Stimulated activated CD8-positive, alpha-beta memory T cell treated with anti-CD3 and anti-CD28 coated beads, Interleukin-12 subunit alpha, Interleukin-12 subunit beta, amount 100 ng/mL, for 24 hours (primary cell): ENCODE measurements around the gene KRTAP10-11.
"Not testable (repeated sequence)": the region's sequence is repeated elsewhere in the genome, so short reads cannot be mapped to it uniquely, and the experiment has no call there.

ENCODE experiments used
- DNase-seq: peaks from one replicate; pipeline ENCODE4 v3.0.0-alpha.2; 2020; ENCODE audit errors: extremely low read depth

Gene KRTAP10-11, protein sequence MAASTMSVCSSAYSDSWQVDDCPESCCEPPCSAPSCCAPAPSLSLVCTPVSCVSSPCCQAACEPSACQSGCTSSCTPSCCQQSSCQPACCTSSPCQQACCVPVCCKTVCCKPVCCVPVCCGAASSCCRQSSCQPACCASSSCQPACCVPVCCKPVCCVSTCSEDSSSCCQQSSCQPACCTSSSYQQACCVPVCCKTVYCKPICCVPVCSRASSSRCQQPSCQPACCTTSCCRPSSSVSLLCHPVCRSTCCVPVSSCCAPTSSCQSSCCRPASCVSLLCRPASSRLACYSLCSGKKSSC

DNA sequence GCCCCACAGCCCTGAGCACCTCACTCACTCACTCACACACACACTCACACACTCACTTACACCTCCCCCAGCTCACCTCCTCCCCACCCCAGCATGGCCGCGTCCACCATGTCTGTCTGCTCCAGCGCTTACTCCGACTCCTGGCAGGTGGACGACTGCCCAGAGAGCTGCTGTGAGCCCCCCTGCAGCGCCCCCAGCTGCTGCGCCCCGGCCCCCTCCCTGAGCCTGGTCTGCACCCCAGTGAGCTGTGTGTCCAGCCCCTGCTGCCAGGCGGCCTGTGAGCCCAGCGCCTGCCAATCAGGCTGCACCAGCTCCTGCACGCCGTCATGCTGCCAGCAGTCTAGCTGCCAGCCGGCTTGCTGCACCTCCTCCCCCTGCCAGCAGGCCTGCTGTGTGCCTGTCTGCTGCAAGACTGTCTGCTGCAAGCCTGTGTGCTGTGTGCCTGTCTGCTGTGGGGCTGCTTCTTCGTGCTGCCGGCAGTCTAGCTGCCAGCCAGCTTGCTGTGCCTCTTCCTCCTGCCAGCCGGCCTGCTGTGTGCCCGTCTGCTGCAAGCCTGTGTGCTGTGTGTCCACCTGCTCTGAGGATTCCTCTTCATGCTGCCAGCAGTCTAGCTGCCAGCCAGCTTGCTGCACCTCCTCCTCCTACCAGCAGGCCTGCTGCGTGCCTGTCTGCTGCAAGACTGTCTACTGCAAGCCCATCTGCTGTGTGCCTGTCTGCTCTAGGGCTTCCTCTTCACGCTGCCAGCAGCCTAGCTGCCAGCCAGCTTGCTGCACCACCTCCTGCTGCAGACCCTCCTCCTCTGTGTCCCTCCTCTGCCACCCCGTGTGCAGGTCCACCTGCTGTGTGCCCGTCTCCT lies at the start of gene KRTAP10-11:
Gene KRTAP10-11 (plus strand): TSS at position 49 of the 856 bp plus-strand sequence. CDS start 45 bp downstream, at position 94.
- not testable (repeated sequence) for DNase-seq

DNA sequence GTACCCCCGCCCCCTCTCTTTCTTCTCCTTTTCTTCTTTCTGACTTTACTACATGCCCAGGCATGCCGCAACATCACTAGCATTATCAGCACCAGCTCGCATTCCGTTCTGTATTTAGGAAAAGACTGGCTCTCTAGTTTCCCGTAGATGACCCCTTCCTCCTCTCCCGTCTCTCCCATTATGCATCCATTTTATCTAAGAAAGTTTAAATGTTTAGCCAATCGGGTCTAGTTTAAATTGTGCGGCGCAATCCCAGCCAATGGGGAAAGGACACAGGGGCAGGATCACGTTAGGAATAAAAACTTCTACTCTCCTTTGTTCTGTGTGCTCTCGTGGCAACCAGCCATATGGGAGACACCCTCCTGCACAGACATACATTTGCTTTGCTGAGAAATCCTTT lies 48.2 kb upstream of the KRTAP10-11 start:
- DNase-seq = no peak

DNA sequence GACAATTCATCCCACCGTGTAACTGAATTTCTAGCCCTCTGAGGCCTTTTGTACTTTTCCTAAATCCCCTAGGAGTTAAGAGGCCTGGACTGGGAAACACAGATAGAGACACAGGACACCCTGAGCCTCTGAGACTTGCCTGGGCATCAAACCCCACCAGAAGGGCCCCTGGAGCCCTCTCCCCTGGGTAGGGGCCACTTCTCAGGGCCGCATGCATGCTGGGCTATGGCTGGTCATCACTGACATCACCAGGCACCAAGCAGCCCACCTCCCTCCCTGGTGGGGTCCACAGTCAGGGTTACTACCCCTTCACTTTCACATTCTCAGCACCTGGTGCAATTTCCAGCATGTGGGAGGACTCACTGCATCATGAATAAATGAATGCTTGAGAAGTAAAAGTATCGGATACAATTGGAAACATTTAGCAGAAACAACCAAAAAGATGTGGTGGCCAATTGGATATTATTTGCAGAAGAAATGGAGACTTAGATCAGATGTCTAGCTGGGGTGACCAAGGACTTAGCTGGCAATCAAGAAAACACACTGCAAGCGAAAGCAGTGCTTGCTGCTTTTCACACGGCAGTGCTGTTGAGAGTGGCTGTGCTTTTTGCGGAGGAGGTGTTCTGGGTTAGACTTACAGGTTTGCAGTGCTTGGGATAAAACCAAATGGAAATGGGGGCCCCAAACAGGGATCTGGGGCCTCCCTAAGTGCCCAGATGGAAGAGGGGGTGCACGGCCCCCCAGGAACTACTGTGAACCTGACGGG lies 46.8 kb upstream of the KRTAP10-11 start:
- no peak for DNase-seq

DNA sequence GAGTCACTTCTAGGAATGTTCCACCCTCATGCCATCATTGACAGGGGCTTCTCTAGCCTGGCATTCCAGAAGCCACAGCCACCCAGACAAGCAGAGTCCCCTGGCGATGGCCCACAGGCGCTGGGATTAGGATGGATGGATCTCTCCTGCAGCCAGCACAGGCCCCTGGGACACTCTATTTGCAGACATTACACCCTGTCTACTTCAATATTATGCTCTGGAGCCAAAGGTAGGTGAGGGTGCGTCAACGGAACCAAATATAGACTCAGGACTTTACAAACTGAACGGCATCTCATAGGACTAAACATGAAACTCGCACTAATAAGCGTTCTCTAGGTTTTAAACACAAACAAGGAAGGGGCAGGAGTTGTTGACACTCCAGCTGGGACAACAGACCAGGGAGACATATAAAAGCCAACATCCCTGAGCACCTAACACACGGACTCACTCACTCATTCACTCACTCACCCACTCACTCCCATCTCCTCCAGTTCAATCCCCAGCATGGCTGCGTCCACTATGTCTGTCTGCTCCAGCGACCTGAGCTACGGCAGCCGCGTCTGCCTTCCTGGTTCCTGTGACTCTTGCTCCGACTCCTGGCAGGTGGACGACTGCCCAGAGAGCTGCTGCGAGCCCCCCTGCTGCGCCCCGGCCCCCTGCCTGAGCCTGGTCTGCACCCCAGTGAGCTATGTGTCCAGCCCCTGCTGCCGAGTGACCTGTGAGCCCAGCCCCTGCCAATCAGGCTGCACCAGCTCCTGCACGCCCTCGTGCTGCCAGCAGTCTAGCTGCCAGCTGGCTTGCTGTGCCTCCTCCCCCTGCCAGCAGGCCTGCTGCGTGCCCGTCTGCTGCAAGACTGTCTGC lies 45.9 kb upstream of the KRTAP10-11 start, which contains the start of gene KRTAP10-7:
Gene KRTAP10-7 (plus strand): TSS at position 480 of the 861 bp plus-strand sequence. CDS start 25 bp downstream, at position 505.
- not testable (repeated sequence) for DNase-seq

DNA sequence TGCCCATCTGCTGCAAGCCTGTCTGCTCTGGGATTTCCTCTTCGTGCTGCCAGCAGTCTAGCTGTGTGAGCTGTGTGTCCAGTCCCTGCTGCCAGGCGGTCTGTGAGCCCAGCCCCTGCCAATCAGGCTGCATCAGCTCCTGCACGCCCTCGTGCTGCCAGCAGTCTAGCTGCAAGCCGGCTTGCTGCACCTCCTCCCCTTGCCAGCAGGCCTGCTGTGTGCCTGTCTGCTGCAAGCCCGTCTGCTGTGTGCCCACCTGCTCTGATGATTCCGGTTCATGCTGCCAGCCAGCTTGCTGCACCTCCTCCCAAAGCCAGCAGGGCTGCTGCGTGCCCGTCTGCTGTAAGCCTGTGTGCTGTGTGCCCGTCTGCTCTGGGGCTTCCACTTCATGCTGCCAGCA lies 45.1 kb upstream of the KRTAP10-11 start:
- not testable (repeated sequence) for DNase-seq

DNA sequence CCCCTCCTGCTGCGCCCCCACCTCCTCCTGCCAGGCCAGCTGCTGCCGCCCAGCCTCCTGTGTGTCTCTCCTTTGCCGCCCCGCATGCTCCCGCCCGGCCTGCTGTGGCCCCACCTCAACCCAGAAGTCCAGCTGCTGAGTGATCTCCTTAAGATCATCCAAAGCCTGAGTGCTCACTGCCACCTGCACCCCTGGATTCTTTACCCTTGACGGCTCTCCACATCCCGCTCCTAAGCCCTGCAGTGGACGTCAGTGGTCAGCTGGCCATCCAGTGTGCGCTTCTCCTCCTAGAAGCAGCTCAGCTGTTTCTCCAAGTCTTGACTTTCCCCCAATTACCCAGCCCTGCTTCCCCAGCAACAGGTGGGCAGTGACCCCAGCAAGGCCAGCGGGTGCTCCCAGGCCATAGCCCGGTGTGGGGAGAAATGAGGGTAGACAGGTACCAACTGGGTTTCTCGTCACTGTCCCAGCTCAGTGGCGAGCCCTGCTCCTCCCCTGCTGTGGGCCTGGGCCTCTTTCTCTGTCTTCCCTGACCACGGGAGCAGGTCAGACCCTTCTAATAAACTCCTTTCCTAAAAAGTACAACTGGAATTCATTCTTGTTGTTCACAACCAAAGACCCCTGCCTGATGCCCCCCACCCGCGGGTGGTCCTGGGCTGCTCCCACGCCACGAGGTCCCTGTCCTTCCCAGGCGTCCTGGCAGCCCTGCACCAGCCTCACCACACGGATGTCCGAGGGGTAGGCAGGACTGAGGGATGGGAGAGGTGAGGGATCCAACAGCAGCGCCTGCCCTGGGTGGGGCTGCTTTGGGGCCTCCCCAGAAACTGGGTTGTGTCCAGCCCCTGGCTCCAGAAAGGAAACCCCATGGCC lies 44.4 kb upstream of the KRTAP10-11 start:
- DNase-seq = no peak

DNA sequence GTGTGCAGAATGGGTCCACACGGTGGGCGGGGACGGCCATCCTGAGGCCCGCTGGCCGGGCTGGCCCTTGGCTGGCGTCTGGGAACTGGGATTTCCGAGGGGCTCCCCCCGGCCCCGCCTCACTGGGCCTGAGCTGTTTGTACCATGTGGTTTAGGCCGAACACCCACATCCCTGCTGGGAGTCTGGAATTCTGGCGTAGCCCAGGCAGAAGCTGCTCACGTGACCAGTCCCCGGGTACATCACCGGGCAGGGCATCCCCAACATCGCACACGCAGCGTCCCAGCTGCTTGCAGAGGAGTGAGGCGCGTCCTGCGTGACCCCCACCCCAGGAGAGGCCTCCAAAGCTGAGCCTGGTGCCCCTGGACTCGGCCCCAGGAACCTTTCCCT lies 43.8 kb upstream of the KRTAP10-11 start:
- DNase-seq = no peak

DNA sequence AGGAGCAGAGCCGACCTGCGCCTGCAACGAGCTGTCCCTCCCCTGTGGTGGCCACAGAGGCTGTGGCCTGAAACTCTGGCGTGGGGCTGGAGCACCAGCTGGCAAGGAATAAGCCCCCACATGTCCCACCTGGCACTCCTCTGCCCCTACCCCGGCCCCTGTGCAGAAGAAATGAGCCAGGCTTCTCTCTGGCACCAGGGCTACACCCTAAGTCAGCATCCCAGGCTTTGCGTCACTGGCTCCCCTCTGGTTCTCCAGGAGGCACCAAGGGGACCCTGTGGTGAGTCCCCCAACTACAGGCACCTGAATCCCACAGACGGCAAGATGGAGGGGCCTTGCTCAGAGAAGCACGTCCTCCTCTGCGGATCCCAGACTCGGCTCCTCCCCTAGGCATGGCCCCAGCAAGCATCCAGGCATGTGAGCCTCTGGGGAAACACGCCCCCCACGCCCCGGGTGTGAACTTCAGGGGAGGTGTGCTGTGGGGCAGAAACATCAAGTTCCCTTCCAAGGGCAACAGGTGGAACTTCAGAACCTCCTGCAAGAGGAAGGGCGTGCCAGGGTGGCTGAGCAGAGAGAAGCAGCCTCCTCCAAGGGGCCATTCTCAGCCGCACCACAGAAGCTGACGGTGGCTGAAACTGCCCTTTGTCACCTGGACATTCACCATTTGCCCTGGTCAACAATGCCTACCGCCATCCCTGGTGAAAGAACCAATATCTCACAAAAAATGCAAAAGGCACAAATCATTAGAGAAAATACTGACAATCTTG lies 42.9 kb upstream of the KRTAP10-11 start:
- no peak for DNase-seq

DNA sequence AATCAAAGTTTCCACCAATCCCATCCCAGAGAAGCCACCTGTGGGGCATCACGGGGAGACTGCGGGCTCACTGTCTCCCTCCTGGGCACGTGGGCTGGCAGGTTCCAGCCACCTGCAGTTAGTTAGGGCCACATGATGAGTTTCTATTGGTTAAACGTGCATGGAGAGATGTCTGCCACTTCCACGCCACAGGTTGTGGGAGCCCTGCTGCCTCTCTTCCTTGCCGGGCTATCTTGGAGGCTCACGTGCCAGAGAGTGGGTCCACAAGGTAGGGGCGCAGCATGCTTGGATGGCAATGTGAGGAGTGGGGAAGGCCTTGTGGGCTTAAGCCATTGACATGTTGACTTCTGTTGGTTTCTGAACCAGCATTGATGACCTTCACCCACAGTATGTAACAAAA lies 42.3 kb upstream of the KRTAP10-11 start:
- DNase-seq = no peak

DNA sequence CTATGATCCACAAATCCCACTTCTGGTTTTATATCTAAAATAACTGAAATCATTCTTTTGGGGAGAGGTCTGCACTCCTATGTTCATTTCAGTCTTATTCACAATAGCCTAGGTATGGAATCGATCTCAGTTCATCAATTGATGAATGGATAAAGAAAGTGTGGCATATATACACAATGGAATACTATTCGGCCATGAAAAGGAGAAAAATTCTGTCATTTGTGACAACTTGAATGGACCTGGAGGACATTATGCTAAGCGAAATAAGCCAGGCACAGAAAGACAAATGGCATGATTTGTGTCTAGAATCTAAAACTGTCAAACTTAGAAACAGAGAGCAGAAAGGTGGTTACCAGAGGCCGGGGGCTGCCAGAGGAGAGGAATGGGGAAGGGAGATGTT lies 39.7 kb upstream of the KRTAP10-11 start:
- no peak for DNase-seq

DNA sequence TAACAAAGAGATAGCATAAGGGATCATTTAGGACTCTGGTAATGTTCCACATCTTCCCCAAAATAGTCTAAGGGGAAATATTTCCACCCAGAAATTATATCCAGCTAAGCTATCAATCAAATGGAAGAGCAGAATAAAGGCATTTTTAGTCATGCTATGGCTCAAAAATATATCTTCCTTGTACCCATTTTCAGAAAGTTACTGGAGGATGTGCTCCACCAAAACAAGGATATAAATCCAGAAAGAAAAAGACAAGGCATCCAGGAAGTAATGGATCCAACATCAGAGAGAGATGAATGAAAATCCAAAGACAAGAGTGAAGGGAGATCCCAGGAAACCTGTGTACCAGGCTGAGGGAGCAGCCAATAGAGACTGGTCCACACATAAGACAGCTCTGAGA lies 37.0 kb upstream of the KRTAP10-11 start:
- no peak for DNase-seq

DNA sequence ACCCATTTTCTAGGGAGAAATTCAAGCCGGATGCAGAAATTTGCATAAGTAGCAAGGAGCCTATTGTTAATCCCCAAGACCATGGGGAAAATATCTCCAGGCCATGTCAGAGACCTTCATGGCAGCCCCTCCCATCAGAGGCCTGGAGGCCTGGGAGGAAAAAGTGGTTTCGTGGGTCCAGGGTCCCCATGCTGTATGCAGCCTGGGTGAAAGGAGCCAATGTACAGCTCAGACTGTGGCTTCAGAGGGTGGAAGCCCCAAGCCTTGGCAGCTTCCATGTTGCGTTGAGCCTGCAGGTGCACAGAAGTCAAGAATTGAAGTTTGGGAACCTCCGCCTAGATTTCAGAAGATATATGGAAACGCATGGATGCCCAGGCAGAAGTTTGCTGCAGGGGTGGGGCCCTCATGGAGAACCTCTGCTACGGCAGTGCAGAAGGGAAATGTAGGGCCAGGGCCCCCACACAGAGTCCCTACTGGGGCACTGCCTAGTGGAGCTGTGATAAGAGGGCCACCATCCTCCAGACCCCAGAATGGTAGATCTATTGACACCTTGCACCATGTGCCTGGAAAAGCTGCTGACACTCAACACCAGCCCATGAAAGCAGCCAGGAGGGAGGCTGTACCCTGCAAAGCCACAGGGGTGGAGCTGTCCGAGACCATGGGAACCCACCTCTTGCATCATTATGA lies 35.9 kb upstream of the KRTAP10-11 start:
- not testable (repeated sequence) for DNase-seq

DNA sequence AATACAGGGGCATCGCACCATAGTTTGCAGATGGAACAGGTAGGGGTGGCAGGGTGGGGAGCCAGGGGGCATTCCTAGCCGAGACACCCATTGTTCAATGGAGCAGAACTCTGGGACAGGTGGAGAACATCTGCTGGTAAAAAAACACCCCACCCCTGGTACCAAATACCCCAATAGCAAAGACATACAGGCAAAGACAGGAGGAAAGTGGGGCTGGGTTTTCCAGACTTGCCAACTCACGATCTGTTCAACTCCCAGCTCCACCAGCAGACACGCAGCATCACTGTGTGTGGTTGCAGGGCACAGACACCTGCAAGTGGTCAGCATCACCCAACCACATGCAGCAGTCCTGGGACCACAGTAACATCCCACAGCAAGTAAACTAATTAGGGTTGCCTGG lies 34.7 kb upstream of the KRTAP10-11 start:
- DNase-seq = no peak

DNA sequence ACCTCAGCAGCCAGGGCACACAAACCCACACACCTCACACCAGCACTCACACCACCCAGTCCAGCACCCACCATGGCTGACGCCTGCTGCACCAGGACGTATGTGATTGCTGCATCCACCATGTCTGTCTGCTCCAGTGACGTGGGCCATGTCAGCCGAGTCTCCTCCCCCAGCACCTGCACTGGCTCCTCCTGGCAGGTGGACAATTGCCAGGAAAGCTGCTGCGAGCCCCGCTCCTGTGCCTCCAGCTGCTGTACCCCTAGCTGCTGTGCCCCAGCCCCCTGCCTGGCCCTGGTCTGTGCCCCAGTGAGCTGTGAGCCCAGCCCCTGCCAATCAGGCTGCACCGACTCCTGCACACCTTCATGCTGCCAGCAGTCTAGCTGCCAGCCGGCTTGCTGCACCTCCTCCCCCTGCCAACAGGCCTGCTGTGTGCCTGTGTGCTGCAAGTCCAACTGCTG lies 34.2 kb upstream of the KRTAP10-11 start, which contains the start of gene KRTAP10-8:
Gene KRTAP10-8 (plus strand): TSS at position 51 of the 458 bp plus-strand sequence. CDS start 22 bp downstream, at position 73.
- DNase-seq = no peak

DNA sequence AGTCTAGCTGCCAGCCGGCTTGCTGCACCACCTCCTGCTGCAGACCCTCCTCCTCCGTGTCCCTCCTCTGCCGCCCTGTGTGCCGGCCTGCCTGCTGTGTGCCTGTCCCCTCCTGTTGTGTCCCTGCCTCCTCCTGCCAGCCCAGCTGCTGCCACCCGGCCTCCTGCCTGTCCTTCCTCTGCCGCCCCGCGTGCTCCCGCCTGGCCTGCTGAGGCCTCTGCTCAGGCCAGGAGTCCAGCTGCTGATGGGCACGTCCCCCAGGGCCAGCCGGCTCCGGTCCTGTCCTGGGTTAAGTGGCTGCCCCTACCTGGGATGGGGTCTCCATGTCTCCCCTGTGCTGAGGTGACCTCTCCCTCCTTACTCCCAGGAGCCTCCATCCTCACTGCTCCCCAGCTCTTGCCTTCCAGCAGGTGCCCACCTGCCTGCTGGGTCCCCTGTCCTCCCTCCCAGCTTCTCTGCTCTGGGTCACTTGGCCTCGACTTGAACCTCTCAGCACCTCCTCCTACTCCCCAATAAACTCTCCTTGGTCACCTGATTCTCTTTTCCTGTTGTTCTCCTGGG lies 33.5 kb upstream of the KRTAP10-11 start:
- no peak for DNase-seq

DNA sequence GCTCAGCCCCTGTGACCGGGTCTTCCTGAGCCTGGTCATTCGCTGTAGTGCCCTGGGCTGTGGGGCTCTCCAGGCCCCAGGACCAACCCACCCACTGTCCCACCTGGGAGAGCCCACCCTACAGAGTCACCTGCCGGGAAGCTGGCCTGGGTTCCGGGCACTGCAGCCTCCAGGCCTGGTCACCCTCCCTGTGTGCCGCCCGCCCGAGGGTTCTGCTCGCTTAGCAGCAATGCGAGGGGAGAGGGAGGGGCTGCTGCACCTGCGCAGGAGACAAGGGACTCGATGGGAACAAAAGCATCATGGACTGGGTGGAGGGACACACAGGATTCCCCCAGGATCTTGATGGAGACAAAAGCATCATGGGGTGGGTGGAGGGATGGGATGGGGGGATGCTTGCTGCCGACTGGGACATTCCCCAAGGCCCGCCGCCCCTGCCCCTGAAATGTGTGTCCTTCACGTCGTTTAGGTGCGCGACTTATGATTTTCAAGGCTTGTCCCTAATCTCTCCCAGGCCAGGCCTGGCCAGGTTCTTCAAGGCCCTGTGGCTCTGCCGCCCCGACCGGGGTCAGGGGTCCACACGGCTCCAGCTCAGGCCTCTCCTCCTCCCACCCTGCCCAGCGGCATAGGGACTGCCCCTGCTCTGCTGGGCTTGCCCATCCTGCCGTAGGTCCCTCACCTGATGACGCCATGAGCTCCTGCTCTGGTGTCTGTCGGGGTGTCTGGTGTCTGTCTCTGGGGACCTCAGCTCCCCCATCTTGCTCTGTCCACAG lies 32.6 kb upstream of the KRTAP10-11 start:
- no peak for DNase-seq

DNA sequence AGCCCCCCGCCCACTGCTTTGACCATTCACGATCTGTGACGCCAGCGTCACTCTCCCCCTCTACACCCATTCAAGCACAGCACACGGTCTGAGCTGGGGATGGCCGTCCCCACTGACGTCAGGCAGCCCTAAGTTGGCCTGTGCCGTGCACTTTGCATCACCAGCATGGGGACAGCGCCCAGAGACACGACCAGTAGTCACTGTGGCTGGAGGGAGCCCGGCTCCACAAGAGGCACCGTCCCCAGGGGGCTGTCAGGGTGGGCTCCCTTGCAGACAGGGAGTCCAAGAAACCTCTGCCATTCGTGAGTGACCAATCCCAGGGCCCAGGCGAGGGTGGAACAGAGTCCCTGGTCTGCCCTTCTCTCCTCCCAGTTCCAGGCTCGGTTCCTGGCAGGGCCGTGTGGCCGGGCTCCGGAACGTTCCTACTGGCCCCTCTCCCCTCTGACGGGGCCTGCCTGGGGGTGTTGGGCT lies 32.0 kb upstream of the KRTAP10-11 start:
- no peak for DNase-seq
